Activated CD8-positive, alpha-beta memory T cell treated with anti-CD3 and anti-CD28 coated beads, Interleukin-2, amount 10 ng/mL, durations not matched to agents 7 days and 5 days (primary cell): Measurements from ENCODE around the gene IDI2. TPM values are rescaled to one million over a fixed set of nuclear protein-coding genes. Genes with fewer than 3 reads are reported as not detected.

Experiments used
- ATAC-seq: fragments of 150-1000 bp; cut with Tn5 transposase; one replicate; pipeline ENCODE4 v1.10.0; 2021; ENCODE audit warnings: moderate library complexity
- CTCF ChIA-PET: fragments of 350-600 bp; sonication (Branson Sonifier 250); formaldehyde crosslinking; loops from one replicate; lab custom pipeline; 2021; ENCODE audit warnings: antibody characterized with exemption; lab: Charles Lee
- DNase-seq: peaks from one replicate; pipeline ENCODE4 v3.0.0-alpha.2; 2020
- H3K27ac Mint-ChIP-seq: one replicate; pipeline ENCODE4 v1.8.0; 2021; ENCODE audit warnings: mild to moderate bottlenecking, mixed read lengths
- H3K27me3 Mint-ChIP-seq: one replicate; pipeline ENCODE4 v1.8.0; 2021; ENCODE audit warnings: mixed read lengths
- H3K36me3 Mint-ChIP-seq: one replicate; pipeline ENCODE4 v1.8.0; 2021; ENCODE audit warnings: mild to moderate bottlenecking, mixed read lengths
- H3K4me1 Mint-ChIP-seq: one replicate; pipeline ENCODE4 v1.8.0; 2021; ENCODE audit warnings: mixed read lengths
- H3K4me3 Mint-ChIP-seq: one replicate; pipeline ENCODE4 v1.8.0; 2021; ENCODE audit warnings: mild to moderate bottlenecking, moderate library complexity, mixed read lengths
- H3K9me3 Mint-ChIP-seq: one replicate; pipeline ENCODE4 v1.8.0; 2022; ENCODE audit warnings: low read depth, mixed read lengths
- total RNA-seq, 2 experiments: library from RNA; stranded (reverse); gene quantifications; one replicate each; pipeline ENCODE4 v1.2.3, GENCODE V29; 2021

IDI2 gene
- total RNA-seq, 2 experiments from 2014 or later, result not detected

DNA sequence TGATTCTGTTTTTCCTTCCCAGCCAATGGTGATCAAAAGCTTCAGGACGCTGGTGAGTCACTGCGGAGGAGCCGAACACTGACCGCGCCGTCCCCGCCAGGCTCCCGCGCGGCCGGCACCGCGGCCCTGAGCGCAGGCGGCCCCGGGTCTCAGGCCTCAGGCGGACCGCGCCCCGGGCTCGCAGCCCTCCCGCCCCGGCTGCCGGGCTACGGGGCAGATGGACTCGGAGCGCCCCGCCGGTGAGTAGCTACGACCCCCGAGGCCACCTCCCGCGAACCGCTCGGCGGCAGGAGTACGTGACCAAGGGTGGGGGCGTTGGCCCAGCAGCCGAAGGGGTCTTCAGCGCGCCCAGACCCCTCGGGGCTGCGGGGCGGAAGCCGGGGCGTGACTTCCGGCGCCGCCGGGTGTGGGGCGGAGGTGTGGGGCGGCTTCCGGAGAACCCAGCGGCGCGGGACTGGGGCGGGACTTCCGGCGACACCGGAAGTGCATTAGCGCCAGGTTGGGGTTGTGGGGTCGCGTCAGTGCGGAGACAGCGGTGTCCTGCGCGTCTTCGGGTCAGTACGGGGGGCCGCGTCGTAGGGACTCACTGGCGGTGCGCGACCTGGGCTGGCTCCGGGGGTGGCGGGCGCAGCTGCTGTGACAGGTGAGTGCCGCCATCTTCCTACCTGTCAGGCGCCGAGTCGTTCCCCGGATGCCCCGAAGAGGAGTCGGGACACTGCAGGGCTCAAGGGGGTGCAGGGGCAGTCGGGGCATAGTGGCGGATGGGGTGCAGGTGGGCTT lies 30.9 kb upstream of the IDI2 start, which contains the start of gene WDR37:
Gene WDR37 (plus strand): TSS at position 60 of the 780 bp plus-strand sequence. CDS start 15,771 bp downstream, outside the sequence.
- Mint-ChIP-seq H3K4me3 (peak within 1 kb of the TSS; percentile 100), H3K9me3 (no peaks in the 10 kb centered on the region), H3K27ac (peak within 1 kb of the TSS; percentile 95), H3K36me3 (peaks cover 34% of the 10 kb centered on the region), H3K4me1 (peaks cover 79% of the 10 kb centered on the region), H3K27me3 (no peaks in the 10 kb centered on the region)
- CTCF ChIA-PET, result interaction anchor here (1.8 kb wide), 2 partner anchors 12 to 13 kb away, joined by 5 to 7 read pairs; no protein-coding TSS in a partner anchor
- ATAC-seq, result peak; percentile 93
- DNase-seq, result peak; percentile 91

DNA sequence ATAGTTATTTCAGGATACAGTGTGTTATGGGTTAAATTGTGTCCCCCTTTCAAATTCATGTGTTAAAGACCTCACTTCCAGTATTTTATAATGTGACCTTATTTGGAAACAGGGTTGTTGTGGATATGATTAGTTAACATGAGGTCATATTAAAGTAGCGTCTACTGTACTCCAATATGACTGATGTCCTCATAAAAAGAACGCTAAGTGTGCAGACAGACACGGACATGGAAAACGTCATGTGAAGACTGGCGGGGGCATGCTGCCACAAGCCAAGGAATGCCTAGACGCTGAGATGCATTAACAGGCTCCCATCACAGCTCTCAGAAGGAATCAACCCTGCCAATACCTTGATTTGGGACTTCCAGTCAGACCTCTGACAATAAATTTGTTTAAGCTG lies 29.0 kb upstream of the IDI2 start:
- no peaks in the 10 kb centered on the region for H3K27me3 Mint-ChIP-seq
- H3K4me1 Mint-ChIP-seq, result peaks cover 76% of the 10 kb centered on the region
- ATAC-seq (no peak), DNase-seq (no peak)
- peak overlapping the region; percentile 35 for H3K27ac Mint-ChIP-seq
- CTCF ChIA-PET, result no interaction called here
- H3K4me3 Mint-ChIP-seq, result peak overlapping the region; percentile 100
- no peaks in the 10 kb centered on the region for H3K9me3 Mint-ChIP-seq
- H3K36me3 Mint-ChIP-seq, result peaks cover 42% of the 10 kb centered on the region

DNA sequence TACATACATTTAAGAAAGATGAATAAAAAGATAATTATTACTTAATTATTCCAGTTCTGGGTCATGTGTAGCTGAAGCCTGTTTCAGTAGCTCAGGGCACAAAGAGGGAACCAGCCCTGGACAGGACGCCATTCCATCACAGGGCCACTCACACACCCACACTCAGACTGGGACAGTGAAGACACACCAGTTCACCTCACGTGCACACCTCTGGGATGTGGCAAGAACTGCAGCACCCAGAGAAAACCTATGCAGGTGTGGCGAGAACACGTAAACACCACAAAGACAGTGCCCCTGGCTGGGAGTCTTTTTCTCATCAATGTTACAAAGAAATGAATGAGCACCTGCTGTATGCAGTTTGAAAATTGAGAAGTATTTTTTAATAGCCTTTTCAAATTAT lies 24.9 kb upstream of the IDI2 start:
- no peaks in the 10 kb centered on the region for H3K9me3 Mint-ChIP-seq
- H3K4me1 Mint-ChIP-seq, result peaks cover 65% of the 10 kb centered on the region
- ATAC-seq (no peak), DNase-seq (peak; percentile 74)
- H3K27ac Mint-ChIP-seq, result peak overlapping the region; percentile 63
- peaks cover 52% of the 10 kb centered on the region for H3K36me3 Mint-ChIP-seq
- CTCF ChIA-PET, result interaction anchor here (1.2 to 1.6 kb wide), 2 partner anchors 10 to 14 kb away, joined by 3 read pairs; no protein-coding TSS in a partner anchor
- no peaks in the 10 kb centered on the region for H3K27me3 Mint-ChIP-seq
- peak overlapping the region; percentile 95 for H3K4me3 Mint-ChIP-seq

DNA sequence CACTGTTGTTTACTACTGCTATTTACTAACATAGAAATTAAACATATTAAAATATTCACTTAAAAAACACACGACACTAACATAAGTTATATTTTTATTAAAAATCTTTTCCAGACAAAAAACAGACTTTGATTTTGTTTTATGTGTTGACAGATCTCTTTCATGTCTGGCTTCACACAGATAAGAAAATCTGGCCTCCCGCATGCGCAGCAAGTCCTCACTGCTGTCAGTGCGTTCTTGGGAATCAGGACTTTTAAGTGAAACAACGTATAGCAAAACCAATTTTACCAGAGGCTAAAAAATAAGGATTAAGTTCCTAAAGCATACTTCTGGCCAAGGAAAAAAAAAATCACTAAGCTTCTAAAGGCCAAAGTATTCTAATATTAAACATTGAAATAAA lies 24.5 kb upstream of the IDI2 start:
- H3K36me3 Mint-ChIP-seq, result peaks cover 56% of the 10 kb centered on the region
- no peak for ATAC-seq
- H3K9me3 Mint-ChIP-seq, result no peaks in the 10 kb centered on the region
- CTCF ChIA-PET, result interaction anchor here (1.2 to 1.6 kb wide), 2 partner anchors 11 to 13 kb away, joined by 3 read pairs; no protein-coding TSS in a partner anchor
- no peaks in the 10 kb centered on the region for H3K27me3 Mint-ChIP-seq
- no peak for DNase-seq
- H3K4me3 Mint-ChIP-seq, result peak overlapping the region; percentile 95
- peaks cover 66% of the 10 kb centered on the region for H3K4me1 Mint-ChIP-seq
- H3K27ac Mint-ChIP-seq, result peak overlapping the region; percentile 97

DNA sequence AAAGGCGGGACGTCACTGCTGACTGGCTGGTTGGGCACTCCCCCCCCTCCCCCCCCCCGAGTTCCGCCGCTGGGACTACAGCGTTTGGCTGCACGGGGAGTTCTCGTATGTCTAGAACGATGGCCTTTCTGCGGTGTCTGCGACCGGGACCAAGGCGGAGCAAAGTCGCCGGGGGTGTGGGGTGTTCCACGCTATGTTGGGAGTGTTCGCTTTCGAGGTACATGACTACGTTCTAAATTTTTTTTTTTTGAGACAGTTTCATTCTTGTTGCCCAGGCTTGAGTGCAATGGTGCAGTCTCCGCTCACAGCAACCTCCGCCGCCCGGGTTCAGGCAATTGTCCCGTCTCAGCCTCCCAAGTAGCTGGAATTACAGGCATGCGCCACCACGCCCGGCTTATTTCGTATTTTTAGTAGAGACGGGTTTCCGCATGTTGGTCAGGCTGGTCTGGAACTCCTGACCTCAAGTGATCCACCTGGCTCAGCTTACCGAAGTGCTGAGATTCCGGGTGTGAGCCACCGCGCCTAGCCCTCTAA lies 23.8 kb upstream of the IDI2 start:
- Mint-ChIP-seq H3K9me3 (no peaks in the 10 kb centered on the region), H3K4me3 (peak overlapping the region; percentile 95), H3K36me3 (peaks cover 58% of the 10 kb centered on the region), H3K27ac (peak overlapping the region; percentile 97), H3K27me3 (no peaks in the 10 kb centered on the region), H3K4me1 (peaks cover 66% of the 10 kb centered on the region)
- DNase-seq, result no peak
- CTCF ChIA-PET, result interaction anchor here (1.2 to 1.6 kb wide), 3 partner anchors 11 to 24 kb away, joined by 3 to 4 read pairs (median 3); partner anchors contain the start of gene IDI2
- no peak for ATAC-seq

DNA sequence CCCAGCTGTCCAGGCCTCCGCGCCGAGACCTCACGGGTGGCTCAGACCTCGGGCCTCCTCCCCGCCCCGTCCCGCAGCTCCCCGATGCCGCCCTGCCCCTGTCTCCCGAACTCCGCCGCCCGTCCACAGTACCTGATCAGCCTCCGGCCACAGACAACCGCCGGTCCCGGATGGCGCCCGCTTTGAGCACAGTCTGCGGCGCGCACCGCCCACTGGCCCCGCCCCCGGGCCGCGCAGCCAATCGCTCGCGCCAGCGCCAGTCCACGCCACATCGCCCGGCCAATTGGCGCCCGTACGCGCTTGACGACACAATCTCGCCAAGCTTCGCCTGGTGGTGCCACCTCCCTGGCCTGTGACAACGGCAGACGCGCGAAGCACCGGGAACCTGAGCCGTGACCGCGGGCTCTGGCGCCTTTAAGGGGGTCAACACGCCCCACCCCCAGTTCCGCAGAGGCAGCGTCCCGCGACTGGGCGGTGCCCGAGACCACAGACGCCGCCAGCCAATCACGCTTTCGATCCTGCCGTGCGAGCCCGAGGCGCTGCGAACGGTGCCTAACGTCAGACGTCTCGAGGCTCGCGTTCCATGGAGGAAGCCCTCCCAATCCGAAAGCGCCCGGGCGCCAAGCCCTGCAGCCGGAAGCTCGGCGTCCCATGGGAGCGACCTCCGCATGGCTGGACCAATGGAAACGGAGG lies 23.2 kb upstream of the IDI2 start, which contains the start of gene IDI1:
Gene IDI1 (minus strand): TSS at position 388 of the 693 bp plus-strand sequence. CDS start 116 bp downstream, at position 272.
- H3K36me3 Mint-ChIP-seq, result peaks cover 58% of the 10 kb centered on the region

DNA sequence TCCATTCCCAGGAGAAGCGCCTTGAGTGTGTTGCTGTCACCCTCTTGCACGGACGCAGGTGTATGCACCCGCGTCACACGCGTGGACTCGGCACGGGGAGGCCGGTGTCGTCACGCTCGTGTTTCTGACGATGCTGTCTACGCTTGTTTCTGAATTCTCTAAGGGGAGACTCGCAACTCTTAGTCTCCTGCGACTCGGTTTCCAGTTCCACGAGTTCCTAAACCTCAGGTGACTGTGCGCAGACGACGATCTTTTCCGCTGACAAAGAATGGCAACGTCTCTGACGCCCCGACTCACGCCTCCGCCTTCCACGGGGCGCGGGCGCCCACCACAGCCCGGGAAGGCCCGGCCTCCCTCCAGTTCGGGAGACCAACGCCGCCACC lies 22.7 kb upstream of the IDI2 start:
- Mint-ChIP-seq H3K27me3 (no peaks in the 10 kb centered on the region), H3K27ac (peak overlapping the region; percentile 97), H3K36me3 (peaks cover 60% of the 10 kb centered on the region), H3K9me3 (no peaks in the 10 kb centered on the region), H3K4me1 (peaks cover 66% of the 10 kb centered on the region), H3K4me3 (peak overlapping the region; percentile 95)
- ATAC-seq, result no peak
- CTCF ChIA-PET, result interaction anchor here (0.8 to 1.6 kb wide), 5 partner anchors 13 to 62 kb away, joined by 3 to 4 read pairs (median 3); partner anchors contain the start of genes GTPBP4 and IDI2
- no peak for DNase-seq

More for the DNA sequence above, 23.2 kb upstream of the IDI2 start, which contains the start of gene IDI1:
- CTCF ChIA-PET, result interaction anchor here (0.8 to 1.6 kb wide), 4 partner anchors 24 to 62 kb away, joined by 3 to 4 read pairs (median 3); partner anchors contain the start of genes GTPBP4 and IDI2
- Mint-ChIP-seq H3K27ac (peak within 1 kb of the TSS; percentile 97), H3K27me3 (no peaks in the 10 kb centered on the region), H3K4me1 (peaks cover 66% of the 10 kb centered on the region), H3K9me3 (no peaks in the 10 kb centered on the region), H3K4me3 (peak within 1 kb of the TSS; percentile 95)
- DNase-seq, result peak; percentile 98
- ATAC-seq, result peak; percentile 86

DNA sequence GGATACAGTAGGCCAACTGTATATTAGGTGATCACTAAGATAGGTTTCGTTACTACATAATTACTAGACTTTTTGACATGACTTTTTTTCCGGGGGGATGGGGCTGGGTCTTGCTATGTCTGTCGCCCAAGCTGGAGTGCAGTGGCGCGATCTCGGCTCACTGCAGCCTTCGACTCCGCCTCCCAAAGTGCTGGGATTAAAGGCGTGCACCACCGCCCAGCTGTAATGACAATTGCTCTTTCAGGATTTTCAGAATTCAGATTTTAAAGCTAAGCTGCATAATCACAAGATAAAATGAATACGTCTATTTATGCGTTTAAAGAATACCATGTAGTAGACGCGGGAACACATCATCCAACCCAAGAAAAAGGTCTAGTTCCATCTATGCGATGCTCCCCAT lies 22.3 kb upstream of the IDI2 start:
- CTCF ChIA-PET, result interaction anchor here (0.8 to 1.6 kb wide), 5 partner anchors 13 to 61 kb away, joined by 3 to 4 read pairs (median 3); partner anchors contain the start of genes GTPBP4 and IDI2
- peaks cover 60% of the 10 kb centered on the region for H3K36me3 Mint-ChIP-seq

DNA sequence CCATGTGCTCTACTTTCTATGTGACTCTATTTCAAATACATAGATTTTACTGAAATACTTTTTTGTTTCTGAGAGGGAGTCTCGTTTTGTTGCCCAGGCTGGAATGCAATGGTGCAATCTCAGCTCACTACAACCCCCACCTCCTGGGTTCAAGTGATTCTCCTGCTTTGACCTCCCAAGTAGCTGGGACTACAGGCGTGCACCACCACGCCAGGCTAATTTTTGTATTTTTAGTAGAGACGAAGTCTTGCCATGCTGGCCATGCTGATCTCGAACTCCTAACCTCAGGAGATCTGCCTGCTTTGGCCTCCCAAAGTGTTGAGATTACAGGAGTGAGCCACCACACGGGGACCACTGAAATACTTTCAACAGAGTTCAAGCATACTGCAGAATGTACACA lies 19.8 kb upstream of the IDI2 start:
- no peak for ATAC-seq
- no peak for DNase-seq
- Mint-ChIP-seq H3K27me3 (no peaks in the 10 kb centered on the region), H3K9me3 (no peaks in the 10 kb centered on the region), H3K36me3 (peaks cover 55% of the 10 kb centered on the region), H3K4me3 (peak overlapping the region; percentile 71), H3K4me1 (peaks cover 48% of the 10 kb centered on the region), H3K27ac (peak overlapping the region; percentile 81)
- CTCF ChIA-PET, result interaction anchor here (0.9 to 2.5 kb wide), 2 partner anchors 11 to 20 kb away, joined by 3 to 7 read pairs; partner anchors contain the start of genes IDI2 and WDR37

More for the DNA sequence above, 22.3 kb upstream of the IDI2 start:
- H3K27ac Mint-ChIP-seq, result peak overlapping the region; percentile 97
- H3K4me1 Mint-ChIP-seq, result peaks cover 67% of the 10 kb centered on the region
- H3K4me3 Mint-ChIP-seq, result peak overlapping the region; percentile 95
- no peaks in the 10 kb centered on the region for H3K9me3 Mint-ChIP-seq
- no peaks in the 10 kb centered on the region for H3K27me3 Mint-ChIP-seq
- DNase-seq (peak; percentile 51), ATAC-seq (no peak)

DNA sequence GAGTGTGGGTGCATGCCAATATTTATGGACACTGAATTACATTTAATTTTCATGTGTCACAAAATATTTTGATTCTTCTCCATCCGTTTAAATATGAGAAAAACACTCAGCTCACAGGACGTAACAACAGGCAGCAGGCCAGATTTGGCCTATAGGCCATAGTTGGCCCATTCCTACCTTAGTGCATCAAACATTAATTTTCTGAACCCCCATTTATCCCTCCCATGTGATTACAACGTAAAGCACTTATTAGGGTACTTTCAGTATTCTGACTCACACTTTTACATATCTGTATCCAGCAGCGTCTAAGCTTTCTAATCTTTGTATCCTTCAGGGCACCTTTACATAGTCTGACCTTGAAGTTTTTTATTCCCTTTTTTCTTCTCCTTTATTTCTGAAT lies 19.3 kb upstream of the IDI2 start:
- peak overlapping the region; percentile 71 for H3K4me3 Mint-ChIP-seq
- peaks cover 46% of the 10 kb centered on the region for H3K4me1 Mint-ChIP-seq
- peak overlapping the region; percentile 81 for H3K27ac Mint-ChIP-seq
- no peaks in the 10 kb centered on the region for H3K9me3 Mint-ChIP-seq
- DNase-seq (no peak), ATAC-seq (no peak)
- peaks cover 58% of the 10 kb centered on the region for H3K36me3 Mint-ChIP-seq
- H3K27me3 Mint-ChIP-seq, result no peaks in the 10 kb centered on the region
- CTCF ChIA-PET, result interaction anchor here (0.9 to 2.5 kb wide), 2 partner anchors 11 to 19 kb away, joined by 3 to 7 read pairs; partner anchors contain the start of genes IDI2 and WDR37

DNA sequence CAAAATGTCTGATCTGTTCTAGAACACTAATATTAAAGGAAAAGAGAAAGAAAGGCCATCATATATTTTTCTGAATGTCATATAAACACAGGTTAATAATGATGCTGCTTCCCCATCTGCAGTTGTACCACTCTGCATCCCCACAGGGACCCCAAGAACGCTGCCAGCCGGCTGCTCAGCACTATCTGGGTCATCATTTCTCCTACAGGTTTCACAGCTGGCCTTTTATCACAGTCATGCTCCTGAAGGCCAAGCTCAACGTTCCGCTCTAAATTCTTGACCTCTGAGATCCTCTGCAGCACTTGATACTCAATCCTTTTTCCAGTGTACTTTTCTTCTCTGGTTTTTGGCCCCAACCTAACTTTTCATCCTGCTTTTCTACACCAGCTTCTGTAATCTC lies 18.5 kb upstream of the IDI2 start:
- ATAC-seq, result no peak
- Mint-ChIP-seq H3K36me3 (peaks cover 55% of the 10 kb centered on the region), H3K4me1 (peaks cover 46% of the 10 kb centered on the region), H3K9me3 (no peaks in the 10 kb centered on the region), H3K4me3 (peak overlapping the region; percentile 71), H3K27me3 (no peaks in the 10 kb centered on the region), H3K27ac (peak overlapping the region; percentile 81)
- CTCF ChIA-PET, result interaction anchor here (2.5 kb wide), 1 partner anchor 12 kb away, joined by 7 read pairs; the partner anchor contains the start of gene WDR37
- DNase-seq, result no peak

DNA sequence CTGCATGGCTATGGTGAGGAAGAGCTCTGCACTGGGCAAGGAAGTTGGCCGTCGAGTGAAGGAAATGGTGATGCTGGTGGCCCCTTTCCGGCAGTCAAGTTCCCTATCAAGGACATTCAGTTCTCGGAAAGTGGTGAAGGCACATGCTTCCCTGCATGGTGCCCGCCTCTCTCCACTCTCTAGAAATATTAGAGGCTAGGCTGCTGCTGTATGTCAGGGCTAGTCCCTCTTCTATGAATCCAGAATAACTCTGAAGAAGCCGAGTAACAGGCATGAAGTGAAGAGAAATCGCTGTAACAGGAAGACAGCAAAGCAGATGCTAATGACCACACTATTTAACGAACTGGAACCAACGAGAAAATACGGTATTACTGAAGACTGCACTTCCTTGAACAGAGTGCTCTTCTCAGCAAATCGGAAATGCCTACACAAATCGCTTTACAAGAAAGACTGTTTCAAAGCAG lies 17.9 kb upstream of the IDI2 start:
- ATAC-seq, result peak; percentile 37
- Mint-ChIP-seq H3K36me3 (peaks cover 54% of the 10 kb centered on the region), H3K27me3 (no peaks in the 10 kb centered on the region), H3K27ac (peak overlapping the region; percentile 81), H3K4me3 (peak overlapping the region; percentile 71), H3K4me1 (peaks cover 46% of the 10 kb centered on the region), H3K9me3 (no peaks in the 10 kb centered on the region)
- peak; percentile 65 for DNase-seq
- CTCF ChIA-PET, result interaction anchor here (2.5 kb wide), 1 partner anchor 12 kb away, joined by 7 read pairs; the partner anchor contains the start of gene WDR37
